H1 (cell line): ENCODE measurements around the gene GGA3. TPM values are rescaled to one million over a fixed set of nuclear protein-coding genes. Genes with fewer than 3 reads are reported as not detected.

Experiments
- CTCF ChIA-PET: fragments of 300-600 bp; sonication (Branson Sonifier 250); formaldehyde crosslinking; loops from one replicate; lab custom pipeline; 2021; ENCODE audit not compliant: partially characterized antibody; lab: Charles Lee
- POLR2A ChIA-PET: fragments of 300-600 bp; sonication (Branson Sonifier 250); formaldehyde crosslinking; loops from one replicate; lab custom pipeline; 2021; ENCODE audit warnings: inconsistent platforms; ENCODE audit not compliant: partially characterized antibody; lab: Charles Lee
- DNase-seq, 2 experiments: peaks; one replicate each; pipeline versions ENCODE4 v3.0.0 to v3.0.0-alpha.2; 2010 to 2022; ENCODE audit warnings: low spot score in 2 of 2, low read depth in 1 of 2, mixed read lengths in 1 of 2
- FAIRE-seq: peaks from 2 replicates; lab custom pipeline; 2011; peaks lifted over from hg19 to GRCh38; lab: Jason Lieb, UNC
- H2AFZ ChIP-seq: 2 replicates; pipeline ENCODE4 v1.8.1; 2012; ENCODE audit warnings: low read length, inconsistent platforms
- H2AK5ac ChIP-seq: 2 replicates; pipeline ENCODE4 v1.6.1; 2013; ENCODE audit warnings: low read depth, low read length
- H2BK120ac ChIP-seq: replicated peaks from 2 replicates; pipeline ENCODE3; 2013; ENCODE audit warnings: low read depth, low read length, inconsistent platforms
- H2BK12ac ChIP-seq: 2 replicates; pipeline ENCODE4 v1.6.1; 2013; ENCODE audit warnings: low read depth, low read length
- H2BK15ac ChIP-seq: 2 replicates; pipeline ENCODE4 v1.6.1; 2013; ENCODE audit warnings: low read length
- H2BK20ac ChIP-seq: 2 replicates; pipeline ENCODE4 v1.6.1; 2013; ENCODE audit warnings: low read length
- H2BK5ac ChIP-seq: 2 replicates; pipeline ENCODE4 v1.6.1; 2013; ENCODE audit warnings: low read depth, low read length
- H3K14ac ChIP-seq: 2 replicates; pipeline ENCODE4 v1.6.1; 2013; ENCODE audit warnings: inconsistent platforms; ENCODE audit not compliant: insufficient read length
- H3K18ac ChIP-seq: 2 replicates; pipeline ENCODE4 v1.6.1; 2013; ENCODE audit warnings: low read length; ENCODE audit errors: extremely low read depth
- H3K23ac ChIP-seq: 2 replicates; pipeline ENCODE4 v1.6.1; 2013; ENCODE audit warnings: inconsistent platforms; ENCODE audit not compliant: insufficient read length
- H3K23me2 ChIP-seq: 2 replicates; pipeline ENCODE4 v1.6.1; 2013; ENCODE audit warnings: low read depth, low read length
- H3K27ac ChIP-seq: 2 replicates; pipeline ENCODE4 v1.6.1; 2011; ENCODE audit warnings: low read depth, low read length, inconsistent platforms
- H3K27me3 ChIP-seq, 4 experiments: replicated peaks in 1 of 4; 1 replicate in 1 of 4; 2 replicates in 3 of 4; pipeline versions ENCODE4 v1.6.1 to v1.8.1; 2011 to 2013; ENCODE audit warnings: low read length in 3 of 4, mild to moderate bottlenecking in 3 of 4, inconsistent platforms in 2 of 4, mixed read lengths in 2 of 4, moderate library complexity in 1 of 4; ENCODE audit not compliant: control insufficient read depth in 3 of 4, insufficient read depth in 3 of 4; ENCODE audit errors: extremely low read depth in 1 of 4
- H3K36me3 ChIP-seq, 4 experiments: 2 replicates each; pipeline versions ENCODE4 v1.6.1 to v1.8.1; 2011 to 2013; ENCODE audit warnings: mild to moderate bottlenecking in 4 of 4, low read length in 3 of 4, moderate library complexity in 2 of 4, control low read depth in 1 of 4, inconsistent platforms in 1 of 4; ENCODE audit not compliant: insufficient read depth in 4 of 4, control insufficient read depth in 2 of 4
- H3K4ac ChIP-seq: replicated peaks from 2 replicates; pipeline ENCODE3; 2013; ENCODE audit warnings: low read length, low read depth, mixed read lengths, inconsistent platforms; ENCODE audit not compliant: insufficient read length
- H3K4me1 ChIP-seq, 4 experiments: replicated peaks in 1 of 4; 1 replicate in 1 of 4; 2 replicates in 3 of 4; pipeline versions ENCODE4 v1.6.1 to v1.8.1; 2011 to 2013; ENCODE audit warnings: low read length in 3 of 4, inconsistent platforms in 2 of 4, mixed read lengths in 1 of 4; ENCODE audit not compliant: insufficient read depth in 4 of 4, control insufficient read depth in 3 of 4
- H3K4me2 ChIP-seq, 2 experiments: 2 replicates each; pipeline versions ENCODE4 v1.6.1 to v1.8.1; 2011 to 2013; ENCODE audit warnings: low read depth in 2 of 2, low read length in 2 of 2, control low read depth in 1 of 2, inconsistent platforms in 1 of 2, mild to moderate bottlenecking in 1 of 2; ENCODE audit not compliant: insufficient read depth in 1 of 2
- H3K4me3 ChIP-seq, 4 experiments: fragments of 200-600, 300-600 bp in 1 of 4; sonication (generic), shearing (Covaris generic), sonication (Bioruptor Twin) in 1 of 4; 2 replicates each; pipeline versions ENCODE4 v1.5.1 to v1.8.1; 2011 to 2016; ENCODE audit warnings: low read length in 4 of 4, low read depth in 3 of 4, control low read depth in 2 of 4, inconsistent platforms in 2 of 4, mild to moderate bottlenecking in 2 of 4, mixed read lengths in 1 of 4, moderate library complexity in 1 of 4; ENCODE audit not compliant: insufficient read depth in 2 of 4; ENCODE audit errors: extremely low read depth in 1 of 4
- H3K56ac ChIP-seq: replicated peaks from 2 replicates; pipeline ENCODE3; 2013; ENCODE audit warnings: low read depth, mild to moderate bottlenecking, mixed read lengths, low read length, inconsistent platforms; ENCODE audit not compliant: insufficient read length
- H3K79me1 ChIP-seq: 2 replicates; pipeline ENCODE4 v1.6.1; 2013; ENCODE audit warnings: low read depth, low read length, control low read depth
- H3K79me2 ChIP-seq, 2 experiments: 2 replicates each; pipeline versions ENCODE4 v1.6.1 to v1.8.1; 2012 to 2013; ENCODE audit warnings: low read length in 2 of 2, mild to moderate bottlenecking in 2 of 2, inconsistent platforms in 1 of 2; ENCODE audit not compliant: insufficient read depth in 2 of 2, control insufficient read depth in 1 of 2
- H3K9ac ChIP-seq, 4 experiments: replicated peaks in 1 of 4; 1 replicate in 1 of 4; 2 replicates in 3 of 4; pipeline versions ENCODE4 v1.6.1 to v1.8.1; 2011 to 2013; ENCODE audit warnings: low read depth in 3 of 4, low read length in 3 of 4, control low read depth in 2 of 4, mild to moderate bottlenecking in 2 of 4, moderate library complexity in 2 of 4, inconsistent platforms in 1 of 4; ENCODE audit errors: extremely low read depth in 1 of 4
- H3K9me3 ChIP-seq, 2 experiments: 2 replicates each; pipeline versions ENCODE4 v1.6.1 to v1.8.1; 2012 to 2013; ENCODE audit warnings: mild to moderate bottlenecking in 2 of 2, moderate library complexity in 2 of 2, control low read depth in 1 of 2, inconsistent platforms in 1 of 2, low read depth in 1 of 2, low read length in 1 of 2, mixed read lengths in 1 of 2; ENCODE audit not compliant: insufficient read depth in 2 of 2
- H4K20me1 ChIP-seq, 2 experiments: replicated peaks in 1 of 2; 2 replicates each; pipeline versions ENCODE3 to v1.8.1; 2011 to 2013; ENCODE audit warnings: inconsistent platforms in 2 of 2, low read length in 2 of 2, mild to moderate bottlenecking in 1 of 2; ENCODE audit not compliant: insufficient read depth in 2 of 2, control insufficient read depth in 1 of 2
- H4K5ac ChIP-seq: 2 replicates; pipeline ENCODE4 v1.6.1; 2013; ENCODE audit warnings: low read length, low read depth, mixed read lengths, inconsistent platforms; ENCODE audit not compliant: insufficient read length
- H4K8ac ChIP-seq: 2 replicates; pipeline ENCODE4 v1.8.0; 2013; ENCODE audit warnings: mild to moderate bottlenecking, moderate library complexity, low read length, inconsistent platforms; ENCODE audit not compliant: insufficient read depth; ENCODE audit errors: extremely low read depth
- H4K91ac ChIP-seq: replicated peaks from 2 replicates; pipeline ENCODE3; 2013; ENCODE audit warnings: low read length, mixed read lengths, inconsistent platforms; ENCODE audit not compliant: insufficient read length
- POLR2A ChIP-seq, 2 experiments: IDR thresholded peaks; 1 replicate in 1 of 2; 2 replicates in 1 of 2; pipeline ENCODE4 v1.6.1; 2011; ENCODE audit warnings: low read depth in 2 of 2, low read length in 2 of 2, mild to moderate bottlenecking in 2 of 2; ENCODE audit errors: control extremely low read depth in 1 of 2
- WGBS, 2 experiments: shearing (Covaris generic) in 1 of 2; methylation state at CpG; one replicate each; pipeline versions ENCODE4 v1.1.6 to v1.1.7; 2013 to 2015; ENCODE audit warnings: low lambda C conversion rate in 2 of 2, mixed read lengths in 2 of 2, inconsistent platforms in 1 of 2, low coverage in 1 of 2, missing lambda C conversion rate in 1 of 2; ENCODE audit not compliant: insufficient replicate concordance in 2 of 2, insufficient coverage in 1 of 2, insufficient read length in 1 of 2; ENCODE audit errors: extremely low coverage in 1 of 2, missing lambda C conversion rate in 1 of 2; 5-methylcytosine and 5-hydroxymethylcytosine counted together
- polyA plus RNA-seq, 7 experiments: library from polyadenylated mRNA; depleted of rRNA in 3 of 7; stranded (reverse) in 5 of 7; unstranded in 2 of 7; fragments of >200 nt in 5 of 7; fragments of 200-250 nt in 2 of 7; gene quantifications; 1 replicate in 5 of 7; 2 replicates in 1 of 7; 4 replicates in 1 of 7; pipeline versions ENCODE4 v1.2.1 to v1.2.3, GENCODE V29; 2011 to 2013; ENCODE audit warnings: missing spikeins in 2 of 7, mixed read lengths in 2 of 7
- total RNA-seq: library from RNA; stranded (reverse); fragmentation: NEBNext Ultra II Directional; extraction: Animal tissue kit (Norgen Biotek cat#: 25700); gene quantifications from 2 replicates; pipeline ENCODE4 v1.2.1, GENCODE V29; 2021
- TF ChIP-seq, protein P1 (sequence below): IDR thresholded peaks from 2 replicates; pipeline ENCODE4 v1.6.1; 2012; ENCODE audit warnings: inconsistent platforms

Gene GGA3
- total and polyA plus RNA-seq, 2 of the 8 experiments (the other 6 are each of a cell fraction or from before 2014, with no cell fraction given) = 40.6 to 60.0 TPM

DNA sequence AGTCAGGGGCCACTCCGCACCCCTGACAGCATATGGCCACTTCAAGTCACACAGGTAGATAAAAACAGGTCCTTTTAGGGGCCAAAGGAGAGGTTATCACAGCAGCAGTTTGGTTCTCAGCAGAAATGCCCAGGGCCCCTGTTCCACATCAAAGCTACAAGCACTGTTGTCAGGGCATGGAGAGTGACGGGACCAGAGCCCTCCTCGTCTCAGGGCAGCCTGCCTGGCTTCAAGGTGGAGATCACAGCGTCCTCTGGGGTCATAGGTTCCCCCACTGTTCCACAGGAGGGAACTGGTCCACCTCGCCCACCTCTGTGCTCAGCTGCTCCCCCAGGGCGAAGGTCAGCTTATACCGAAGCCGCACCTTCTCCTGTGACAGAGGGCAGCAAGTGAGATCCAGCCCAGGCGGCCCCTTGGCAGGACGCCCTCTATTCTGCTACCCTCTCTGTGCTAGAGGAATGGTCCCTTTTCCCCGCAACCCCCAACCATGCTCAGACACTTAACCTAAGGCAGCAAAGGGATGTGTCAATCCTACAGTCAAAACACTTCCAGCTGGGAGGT lies 23.3 kb downstream of the GGA3 start:
- no peak overlapping the region for H3K14ac ChIP-seq
- TF ChIP-seq, protein P1, sequence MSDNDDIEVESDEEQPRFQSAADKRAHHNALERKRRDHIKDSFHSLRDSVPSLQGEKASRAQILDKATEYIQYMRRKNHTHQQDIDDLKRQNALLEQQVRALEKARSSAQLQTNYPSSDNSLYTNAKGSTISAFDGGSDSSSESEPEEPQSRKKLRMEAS = no peak
- TF ChIP-seq POLR2A (IDR thresholded peaks at IDR 0.05; ENCODE audit: control extremely low read depth in 1 of 2, low read depth in 2 of 2, low read length in 2 of 2) = no peak
- H3K27me3 ChIP-seq = no peaks in the 10 kb centered on the region
- H2BK15ac ChIP-seq = no peak overlapping the region
- peaks cover 32 to 67% (median 61%) of the 10 kb centered on the region in 4 experiments for H3K36me3 ChIP-seq
- ChIA-PET POLR2A (interaction anchor here (0.6 to 6.3 kb wide), 6 partner anchors 9 to 263 kb away, joined by 3 to 53 read pairs (median 9); partner anchors contain the start of gene MIF4GD), CTCF (interaction anchor here (0.8 to 16.5 kb wide), 12 partner anchors 9 to 123 kb away, joined by 3 to 369 read pairs (median 20); partner anchors contain the start of genes GGA3, MIF4GD, MRPS7 and NUP85)
- H3K23me2 ChIP-seq = no peaks in the 10 kb centered on the region
- 88% methylated on average over 11 of the region's 11 CpGs; no CpG with 5 or more reads in 1 of the 2 experiments for WGBS, 2 experiments
- H2BK120ac ChIP-seq = no peak overlapping the region
- H4K20me1 ChIP-seq = peaks cover 14 to 26% of the 10 kb centered on the region in 2 experiments
- H3K4me3 ChIP-seq = no peak overlapping the region
- H3K27ac ChIP-seq = no peak overlapping the region
- H2BK5ac ChIP-seq = no peak overlapping the region
- no peak overlapping the region for H3K23ac ChIP-seq
- no peak overlapping the region for H4K5ac ChIP-seq
- no peak overlapping the region for H3K18ac ChIP-seq
- no peak overlapping the region for H4K91ac ChIP-seq
- H3K9me3 ChIP-seq = no peaks in the 10 kb centered on the region
- no peaks in the 10 kb centered on the region for H3K79me2 ChIP-seq
- H2BK12ac ChIP-seq = no peak overlapping the region
- H3K9ac ChIP-seq = no peak overlapping the region
- H3K4me2 ChIP-seq = no peak overlapping the region
- H2AFZ ChIP-seq = no peak overlapping the region
- H4K8ac ChIP-seq = peak overlapping the region; percentile 71; the same call in 1 of the 2 replicates
- peaks cover 0 to 4% (median 0%) of the 10 kb centered on the region in 4 experiments; a peak in 3 of 7 replicates for H3K4me1 ChIP-seq
- no peak overlapping the region for H3K56ac ChIP-seq
- H2AK5ac ChIP-seq = no peak overlapping the region
- no peak overlapping the region for H3K4ac ChIP-seq
- no peak overlapping the region for H2BK20ac ChIP-seq
- no peaks in the 10 kb centered on the region for H3K79me1 ChIP-seq
- FAIRE-seq (no peak), DNase-seq (no peak)
